HepG2 (cell line): Measurements from ENCODE around the gene GPR42. TPM values are rescaled to one million over a fixed set of nuclear protein-coding genes. Genes with fewer than 3 reads are reported as not detected.

Experiments
- ATAC-seq: fragments of 200-7000 bp; cut with Tn5 transposase; 3 replicates; pipeline ENCODE4 v1.9.1; 2020; ENCODE audit warnings: mild to moderate bottlenecking, moderate library complexity
- BruUV-seq: library from RNA; stranded (reverse); fragments of 400-500 nt; replicated peaks from 2 replicates; lab custom pipeline; 2021; lab: Mats Ljungman, UMichigan
- CTCF ChIA-PET: fragments of 300-600 bp; formaldehyde crosslinking; extraction: SDS; loops from one replicate; lab custom pipeline; 2021; ENCODE audit warnings: low total read pairs, inconsistent platforms, low intra/inter-chr PET ratio; lab: Yijun Ruan, JAX
- POLR2A ChIA-PET: fragments of 350-600 bp; sonication (Branson Sonifier 250); formaldehyde crosslinking; loops from one replicate; lab custom pipeline; 2020; ENCODE audit warnings: antibody characterized with exemption, inconsistent platforms; lab: Yijun Ruan, JAX
- DNase-seq: peaks from one replicate; pipeline ENCODE4 v3.0.0-alpha.2; 2015; ENCODE audit warnings: low spot score
- FAIRE-seq: peaks from 3 replicates; lab custom pipeline; 2011; peaks lifted over from hg19 to GRCh38; lab: Jason Lieb, UNC
- H2AFZ ChIP-seq: one replicate; pipeline ENCODE4 v1.6.1; 2011; ENCODE audit warnings: low read length, inconsistent platforms
- H3K27ac ChIP-seq: fragments of 300-600 bp; 3 replicates; pipeline ENCODE4 v1.8.0; 2011; ENCODE audit warnings: mixed run types, mild to moderate bottlenecking, mixed read lengths, low read length, inconsistent platforms; ENCODE audit not compliant: insufficient read depth; ENCODE audit errors: extremely low read length
- H3K27me3 ChIP-seq, 2 experiments: fragments of 200-600 bp in 1 of 2; 2 replicates in 1 of 2; 3 replicates in 1 of 2; pipeline versions ENCODE4 v1.6.0 to v1.8.0; 2011; ENCODE audit warnings: low read length in 2 of 2, mild to moderate bottlenecking in 2 of 2, moderate library complexity in 2 of 2, inconsistent platforms in 1 of 2; ENCODE audit not compliant: insufficient read depth in 2 of 2, control insufficient read depth in 1 of 2
- H3K36me3 ChIP-seq, 2 experiments: fragments of 200-600 bp in 1 of 2; replicated peaks in 1 of 2; 2 replicates in 1 of 2; 3 replicates in 1 of 2; pipeline versions ENCODE4 v1.5.1 to v1.8.0; 2011; ENCODE audit warnings: low read length in 2 of 2, inconsistent platforms in 1 of 2; ENCODE audit not compliant: insufficient read depth in 2 of 2, control insufficient read depth in 1 of 2
- H3K4me1 ChIP-seq: 2 replicates; pipeline ENCODE4 v1.5.1; 2012; ENCODE audit warnings: low read length, inconsistent platforms; ENCODE audit not compliant: insufficient read depth
- H3K4me2 ChIP-seq: 2 replicates; pipeline ENCODE4 v1.6.0; 2011; ENCODE audit warnings: low read depth, low read length, inconsistent platforms
- H3K4me3 ChIP-seq, 3 experiments: fragments of 200-600 bp in 1 of 3; sonication (generic), shearing (Covaris generic) in 1 of 3; replicated peaks in 1 of 3; 2 replicates each; pipeline ENCODE4 v1.5.1; 2011 to 2016; ENCODE audit warnings: low read length in 3 of 3, inconsistent platforms in 2 of 3, low read depth in 2 of 3, mild to moderate bottlenecking in 2 of 3, control low read depth in 1 of 3, mixed read lengths in 1 of 3; ENCODE audit not compliant: insufficient read depth in 1 of 3
- H3K79me2 ChIP-seq: one replicate; pipeline ENCODE4 v1.6.1; 2011; ENCODE audit warnings: low read length, inconsistent platforms; ENCODE audit not compliant: insufficient read depth
- H3K9ac ChIP-seq: 2 replicates; pipeline ENCODE4 v1.6.0; 2011; ENCODE audit warnings: mild to moderate bottlenecking, low read depth, low read length, inconsistent platforms; ENCODE audit not compliant: insufficient read depth
- H3K9me3 ChIP-seq: 2 replicates; pipeline ENCODE4 v1.5.1; 2012; ENCODE audit warnings: mild to moderate bottlenecking, low read length
- H4K20me1 ChIP-seq: 2 replicates; pipeline ENCODE4 v1.6.0; 2011; ENCODE audit warnings: inconsistent platforms, mild to moderate bottlenecking, low read length, moderate library complexity; ENCODE audit not compliant: insufficient read depth
- ADNP ChIP-seq: sonication (generic); formaldehyde crosslinking; IDR thresholded peaks from 2 replicates; pipeline ENCODE4 v1.4.0; 2020; ENCODE audit warnings: missing genetic modification reagents
- MLXIP ChIP-seq: sonication (generic); formaldehyde crosslinking; IDR thresholded peaks from 2 replicates; pipeline ENCODE4 v1.9.0; 2021; ENCODE audit warnings: missing genetic modification reagents, borderline replicate concordance
- ZNF616 ChIP-seq: sonication (generic); formaldehyde crosslinking; IDR thresholded peaks from 2 replicates; pipeline ENCODE4 v1.5.0; 2020; ENCODE audit warnings: low read depth, mild to moderate bottlenecking, missing genetic modification reagents
- ZNF720 ChIP-seq: sonication (generic); formaldehyde crosslinking; IDR thresholded peaks from 2 replicates; pipeline ENCODE4 v1.4.0; 2020; ENCODE audit warnings: missing genetic modification reagents
- WGBS: methylation state at CpG from one replicate; pipeline ENCODE4 v1.1.6; 2017; ENCODE audit warnings: low lambda C conversion rate; 5-methylcytosine and 5-hydroxymethylcytosine counted together
- in situ Hi-C: cut with HindIII; loops from 2 replicates; pipeline ENCODE4 v1.10.0; 2017; ENCODE audit warnings: low pct_unique_long_range_greater_than_20kb; ENCODE audit not compliant: extremely low pct_ligation_motif_present
- intact Hi-C: fragments of 100-400 bp; cut with micrococcal nuclease; formaldehyde crosslinking; loops from one replicate; pipeline ENCODE4 v1.10.0; 2022; ENCODE audit not compliant: unreplicated experiment
- polyA plus RNA-seq, 8 experiments: library from polyadenylated mRNA; depleted of rRNA in 3 of 8; stranded (reverse) in 7 of 8; unstranded in 1 of 8; fragments of >200 nt; fragmentation: Illumina TruSeq in 4 of 8; extraction: Trizol in 4 of 8; gene quantifications; 2 replicates each; pipeline versions ENCODE4 v1.2.1 to v1.2.3, GENCODE V29; 2011 to 2016; ENCODE audit warnings: low read depth in 4 of 8, missing spikeins in 1 of 8, mixed read lengths in 1 of 8; ENCODE audit not compliant: insufficient read depth in 1 of 8
- total RNA-seq, 5 experiments: library from RNA; depleted of rRNA; stranded (reverse); fragments of >200 nt; fragmentation: Illumina TruSeq; extraction: Trizol; gene quantifications; 2 replicates each; pipeline ENCODE4 v1.2.3, GENCODE V29; 2016; ENCODE audit warnings: low read depth in 1 of 5
- TF ChIP-seq, protein P1 (sequence below): sonication (generic); formaldehyde crosslinking; IDR thresholded peaks from 2 replicates; pipeline ENCODE4 v1.5.0; 2020; ENCODE audit warnings: mild to moderate bottlenecking, missing genetic modification reagents, borderline replicate concordance

GPR42 gene
- total and polyA plus RNA-seq, 2 of the 13 experiments (the other 11 are each of a cell fraction or from before 2014, with no cell fraction given) = not detected

DNA sequence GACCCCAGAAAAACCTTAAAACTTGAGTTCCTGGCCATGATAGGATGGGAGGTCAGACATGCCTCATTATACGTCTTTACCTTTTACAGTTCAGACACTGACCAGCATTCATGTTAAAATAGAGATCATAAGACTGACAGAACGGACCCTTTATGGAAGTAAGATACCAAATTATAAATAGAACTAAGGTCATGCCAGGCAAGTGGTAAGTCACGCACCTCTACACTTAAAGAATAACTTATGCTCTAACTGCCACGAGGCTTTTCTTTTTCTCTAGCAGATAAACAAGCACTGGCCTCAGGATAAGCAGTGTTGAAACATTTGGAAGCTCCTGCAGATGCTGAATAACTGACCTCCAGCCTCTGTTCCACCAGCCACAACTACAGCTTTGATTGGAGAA lies 28.4 kb downstream of the GPR42 start:
- Histone ChIP-seq H3K79me2 (no peaks in the 10 kb centered on the region), H3K27ac (no peak overlapping the region), H3K9me3 (no peaks in the 10 kb centered on the region), H3K27me3 (peaks cover 2 to 3% of the 10 kb centered on the region in 2 experiments; a peak in 2 of 5 replicates), H4K20me1 (no peaks in the 10 kb centered on the region), H3K4me3 (no peak overlapping the region), H2AFZ (peak overlapping the region; percentile 11), H3K36me3 (no peaks in the 10 kb centered on the region), H3K4me2 (no peak overlapping the region), H3K4me1 (peaks cover 43% of the 10 kb centered on the region), H3K9ac (no peak overlapping the region)
- no TSS peak for BruUV-seq
- intact Hi-C loops = loop anchor here (5.0 kb wide), 1 partner anchor 47 kb away; no protein-coding TSS in a partner anchor
- TF ChIP-seq MLXIP (CRISPR knock-in tag) (no peak), ZNF616 (CRISPR knock-in tag) (no peak), ADNP (no peak), ZNF720 (CRISPR knock-in tag) (no peak)
- TF ChIP-seq, protein P1, sequence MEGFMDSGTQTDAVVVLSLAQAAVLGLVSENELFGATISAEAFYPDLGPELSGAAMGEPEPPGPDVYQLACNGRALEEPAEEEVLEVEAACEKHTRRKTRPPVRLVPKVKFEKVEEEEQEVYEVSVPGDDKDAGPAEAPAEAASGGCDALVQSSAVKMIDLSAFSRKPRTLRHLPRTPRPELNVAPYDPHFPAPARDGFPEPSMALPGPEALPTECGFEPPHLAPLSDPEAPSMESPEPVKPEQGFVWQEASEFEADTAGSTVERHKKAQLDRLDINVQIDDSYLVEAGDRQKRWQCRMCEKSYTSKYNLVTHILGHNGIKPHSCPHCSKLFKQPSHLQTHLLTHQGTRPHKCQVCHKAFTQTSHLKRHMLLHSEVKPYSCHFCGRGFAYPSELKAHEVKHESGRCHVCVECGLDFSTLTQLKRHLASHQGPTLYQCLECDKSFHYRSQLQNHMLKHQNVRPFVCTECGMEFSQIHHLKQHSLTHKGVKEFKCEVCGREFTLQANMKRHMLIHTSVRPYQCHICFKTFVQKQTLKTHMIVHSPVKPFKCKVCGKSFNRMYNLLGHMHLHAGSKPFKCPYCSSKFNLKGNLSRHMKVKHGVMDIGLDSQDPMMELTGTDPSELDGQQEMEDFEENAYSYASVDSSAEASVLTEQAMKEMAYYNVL (CRISPR knock-in tag) = no peak
- 33% methylated on average over 4 of the region's 4 CpGs for WGBS
- no peak for DNase-seq
- in situ Hi-C loops = no loop called here
- CTCF ChIA-PET = no interaction called here
- no peak for FAIRE-seq
- POLR2A ChIA-PET = no interaction called here
- no peak for ATAC-seq
